ENCODE data around the gene SLC6A8. TPM values are rescaled to one million over a fixed set of nuclear protein-coding genes. Genes with fewer than 3 reads are reported as not detected.
"Not testable (repeated sequence)": the region's sequence is repeated elsewhere in the genome, so short reads cannot be mapped to it uniquely, and the experiment has no call there.

The SLC6A8 gene
- total RNA-seq, 2 experiments from 2014 or later: 0.68 to 0.70 TPM

GRCh38 chrX:153693216-153694086 lies 5.7 kb downstream of the SLC6A8 start:
- no peaks in the 10 kb centered on the region for H3K27me3 Mint-ChIP-seq
- H3K4me1 Mint-ChIP-seq: no peaks in the 10 kb centered on the region
- no peak overlapping the region for H3K4me3 Mint-ChIP-seq
- no peak overlapping the region for H3K27ac Mint-ChIP-seq
- H3K36me3 Mint-ChIP-seq: no peaks in the 10 kb centered on the region
- no peak for DNase-seq
- H3K9me3 Mint-ChIP-seq: no peaks in the 10 kb centered on the region

DNA sequence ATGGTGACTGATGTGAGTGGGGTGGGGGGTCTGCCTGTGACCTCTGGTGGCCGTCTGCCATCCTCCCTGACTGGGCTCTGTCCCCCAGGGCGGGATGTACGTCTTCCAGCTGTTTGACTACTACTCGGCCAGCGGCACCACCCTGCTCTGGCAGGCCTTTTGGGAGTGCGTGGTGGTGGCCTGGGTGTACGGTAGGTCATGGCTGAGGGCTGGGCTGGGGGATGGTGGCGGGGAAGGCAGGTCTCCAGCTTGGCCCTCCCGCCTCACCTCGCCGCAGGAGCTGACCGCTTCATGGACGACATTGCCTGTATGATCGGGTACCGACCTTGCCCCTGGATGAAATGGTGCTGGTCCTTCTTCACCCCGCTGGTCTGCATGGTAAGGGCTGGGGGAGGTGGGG lies 6.5 kb downstream of the SLC6A8 start:
- H3K4me3 Mint-ChIP-seq, H3K9me3 Mint-ChIP-seq, H3K36me3 Mint-ChIP-seq, H3K27me3 Mint-ChIP-seq, DNase-seq, H3K27ac Mint-ChIP-seq, H3K4me1 Mint-ChIP-seq: not testable (repeated sequence)

- Mint-ChIP-seq H3K36me3 (no peaks in the 10 kb centered on the region), H3K4me1 (no peaks in the 10 kb centered on the region), H3K27me3 (no peaks in the 10 kb centered on the region), H3K27ac (no peak overlapping the region), H3K4me3 (no peak overlapping the region), H3K9me3 (no peaks in the 10 kb centered on the region)
- DNase-seq: no peak
Observed at GRCh38 chrX:153694687-153695270, 7.1 kb downstream of the SLC6A8 start.

DNA sequence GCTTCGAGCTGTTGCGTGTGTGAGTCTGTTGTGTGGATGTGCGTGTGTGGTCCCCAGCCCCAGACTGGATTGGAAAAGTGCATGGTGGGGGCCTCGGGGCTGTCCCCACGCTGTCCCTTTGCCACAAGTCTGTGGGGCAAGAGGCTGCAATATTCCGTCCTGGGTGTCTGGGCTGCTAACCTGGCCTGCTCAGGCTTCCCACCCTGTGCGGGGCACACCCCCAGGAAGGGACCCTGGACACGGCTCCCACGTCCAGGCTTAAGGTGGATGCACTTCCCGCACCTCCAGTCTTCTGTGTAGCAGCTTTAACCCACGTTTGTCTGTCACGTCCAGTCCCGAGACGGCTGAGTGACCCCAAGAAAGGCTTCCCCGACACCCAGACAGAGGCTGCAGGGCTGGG lies 8.4 kb downstream of the SLC6A8 start:
- Mint-ChIP-seq H3K4me1 (no peaks in the 10 kb centered on the region), H3K9me3 (no peaks in the 10 kb centered on the region), H3K27me3 (no peaks in the 10 kb centered on the region), H3K27ac (no peak overlapping the region), H3K4me3 (no peak overlapping the region), H3K36me3 (no peaks in the 10 kb centered on the region)
- no peak for DNase-seq

DNA sequence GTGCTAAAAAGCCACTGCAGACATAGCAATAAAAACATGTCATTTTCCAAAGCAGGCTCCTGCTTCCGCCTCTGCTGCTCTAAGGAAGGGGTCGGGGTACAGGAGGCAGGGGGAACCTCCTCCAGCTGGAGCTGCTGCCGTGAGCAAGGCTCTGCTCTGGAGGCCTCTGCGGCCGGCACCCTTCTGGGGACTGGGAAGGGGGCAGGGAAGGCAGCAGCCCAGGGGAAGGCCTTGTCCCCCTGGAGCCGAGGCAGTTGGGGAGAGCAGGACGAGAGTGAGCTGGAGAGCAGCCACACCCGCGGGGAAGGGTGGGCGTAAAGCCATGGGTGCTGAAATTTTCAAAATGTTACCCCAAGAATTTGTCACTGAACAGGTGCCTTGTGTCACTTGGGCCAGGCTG lies 8.8 kb downstream of the SLC6A8 start:
- not testable (repeated sequence) for H3K27ac Mint-ChIP-seq, H3K4me3 Mint-ChIP-seq, DNase-seq, H3K36me3 Mint-ChIP-seq, H3K27me3 Mint-ChIP-seq, H3K9me3 Mint-ChIP-seq, H3K4me1 Mint-ChIP-seq

- H3K9me3 Mint-ChIP-seq, DNase-seq, H3K27ac Mint-ChIP-seq, H3K27me3 Mint-ChIP-seq, H3K4me3 Mint-ChIP-seq, H3K36me3 Mint-ChIP-seq, H3K4me1 Mint-ChIP-seq: not testable (repeated sequence)
Observed at GRCh38 chrX:153696986-153697722, 9.4 kb downstream of the SLC6A8 start.

DNA sequence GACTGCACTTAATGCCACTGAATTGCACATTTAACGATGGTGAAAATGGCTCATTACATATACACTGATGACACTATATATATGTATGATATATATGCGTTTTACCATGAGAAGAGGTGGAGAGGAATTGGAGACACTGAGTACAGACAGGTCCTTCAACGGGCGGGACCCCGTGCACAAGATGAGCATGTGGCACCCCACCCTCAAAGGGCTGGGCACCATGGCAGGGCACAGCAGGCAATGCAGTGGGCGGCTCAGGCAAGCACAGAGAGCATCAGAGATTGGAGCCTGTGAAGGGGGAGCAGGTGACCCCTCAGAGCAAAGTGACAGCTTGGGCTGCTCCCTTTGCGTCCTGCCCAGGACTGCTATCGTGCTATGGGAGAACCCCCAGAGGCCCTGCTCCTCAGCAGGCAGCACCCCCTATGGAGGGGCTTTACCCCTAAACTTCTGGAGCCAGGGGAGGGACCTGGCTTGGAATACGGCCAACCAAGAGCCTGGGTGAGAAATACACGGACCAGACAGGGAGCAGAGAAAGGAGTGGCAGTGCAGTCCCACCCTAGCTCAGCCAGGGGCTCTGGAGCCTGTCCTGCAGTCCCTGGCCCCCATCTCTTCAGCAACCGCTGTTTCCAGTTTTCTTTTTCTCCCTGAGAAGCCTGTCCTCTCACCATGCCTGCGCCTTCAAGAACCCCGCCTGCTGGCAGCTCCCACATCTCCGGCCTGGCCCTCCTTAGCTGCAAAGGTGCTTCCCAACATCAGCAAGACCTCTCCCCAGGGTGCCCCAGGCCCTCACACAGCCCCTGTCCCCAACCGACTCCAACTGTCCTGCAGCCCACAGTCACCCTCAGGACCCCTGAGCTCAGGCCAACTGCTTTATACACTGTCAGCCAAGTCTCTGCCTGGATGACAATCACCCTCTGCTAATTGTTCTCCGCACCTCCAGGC lies 10.5 kb downstream of the SLC6A8 start:
- no peaks in the 10 kb centered on the region for H3K36me3 Mint-ChIP-seq
- no peak for DNase-seq
- no peak overlapping the region for H3K27ac Mint-ChIP-seq
- no peaks in the 10 kb centered on the region for H3K27me3 Mint-ChIP-seq
- no peaks in the 10 kb centered on the region for H3K9me3 Mint-ChIP-seq
- H3K4me1 Mint-ChIP-seq: no peaks in the 10 kb centered on the region
- H3K4me3 Mint-ChIP-seq: no peak overlapping the region

DNA sequence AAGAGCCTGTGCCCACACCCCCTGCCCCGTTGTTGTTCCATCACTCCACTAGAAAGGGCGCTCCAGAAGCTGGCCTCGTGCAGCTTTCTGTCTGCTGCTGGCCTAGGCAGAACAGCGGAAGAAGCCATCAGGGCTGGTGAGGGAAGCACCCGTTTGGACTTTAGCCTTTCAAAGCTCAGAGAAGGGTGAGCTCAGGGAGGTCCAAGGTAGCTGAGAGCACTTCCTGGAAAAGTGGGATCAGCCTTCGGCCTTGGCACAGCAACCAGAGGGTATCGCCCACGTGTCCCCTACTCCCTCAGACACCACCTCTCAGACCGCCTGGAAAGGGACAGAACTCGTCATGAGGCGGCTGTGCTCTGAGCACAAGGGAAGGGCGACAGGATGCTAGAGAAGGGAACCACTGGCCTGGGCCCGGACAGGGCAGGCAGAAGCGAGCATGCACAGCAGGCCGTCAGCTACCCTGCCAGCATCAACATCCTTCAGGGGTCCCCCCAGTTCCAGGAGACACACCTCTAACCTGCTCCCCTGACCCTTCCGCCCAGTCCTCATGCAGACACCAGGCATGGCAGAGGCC lies 11.6 kb downstream of the SLC6A8 start:
- not testable (repeated sequence) for H3K36me3 Mint-ChIP-seq, H3K4me3 Mint-ChIP-seq, DNase-seq, H3K27ac Mint-ChIP-seq, H3K4me1 Mint-ChIP-seq, H3K9me3 Mint-ChIP-seq, H3K27me3 Mint-ChIP-seq

DNA sequence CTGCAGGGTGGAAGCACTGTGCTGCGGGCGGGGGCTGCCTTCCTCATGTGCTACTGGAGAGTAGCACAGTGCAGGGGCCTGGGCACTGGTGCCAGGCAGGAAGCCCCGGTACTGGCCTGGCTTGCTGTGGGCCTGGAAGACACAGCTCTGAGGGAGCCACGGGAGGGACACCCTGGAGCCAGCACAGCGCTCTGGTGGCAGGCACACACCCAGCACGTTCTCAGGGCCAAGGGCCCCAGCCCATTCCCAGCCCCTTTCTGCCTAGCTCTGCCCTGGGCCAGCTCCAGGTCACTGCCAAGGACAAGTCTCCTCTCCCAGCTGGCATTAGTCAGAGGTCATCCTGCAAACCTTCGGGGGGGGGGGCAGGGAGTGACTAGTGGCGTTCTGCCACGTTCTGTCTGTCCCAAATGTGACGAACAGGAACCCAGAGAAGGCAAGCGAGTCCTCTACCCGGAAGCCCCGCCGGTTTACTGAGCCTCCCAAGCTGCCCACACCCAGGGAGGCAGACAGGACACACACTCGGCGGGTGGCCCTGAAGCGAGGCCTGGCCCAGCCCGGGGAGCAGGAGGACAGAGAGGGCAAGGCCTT lies 12.2 kb downstream of the SLC6A8 start:
- not testable (repeated sequence) for H3K4me1 Mint-ChIP-seq

DNA sequence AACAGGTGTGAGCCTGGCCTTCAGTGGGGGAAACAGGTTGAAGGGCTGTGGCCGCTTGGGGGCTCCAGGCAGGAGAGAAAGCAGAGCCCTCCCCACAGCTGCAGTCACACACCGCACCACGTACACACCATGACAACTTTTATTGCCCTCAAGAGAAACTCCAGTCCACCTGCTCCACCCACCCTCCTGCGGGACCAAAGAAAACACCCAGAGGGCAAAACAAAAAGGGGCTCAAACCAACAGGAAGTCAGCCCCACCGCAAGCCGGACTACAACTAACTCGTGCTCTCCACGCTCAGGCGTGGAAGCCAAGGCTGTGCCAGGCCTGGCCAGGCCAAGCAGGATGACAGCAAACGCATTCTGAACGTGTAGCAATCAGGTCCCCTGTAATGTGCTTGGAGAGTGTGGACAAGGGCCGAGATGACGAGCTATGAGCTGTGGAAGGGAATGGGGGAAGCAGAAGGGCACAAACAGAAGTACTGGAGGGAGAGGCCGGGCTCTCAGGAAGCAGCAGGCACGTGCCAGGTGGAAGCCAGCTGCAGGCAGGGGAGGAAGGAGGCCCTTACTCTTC lies 12.7 kb downstream of the SLC6A8 start:
- Mint-ChIP-seq H3K27ac (no peak overlapping the region), H3K4me3 (no peak overlapping the region), H3K4me1 (no peaks in the 10 kb centered on the region), H3K36me3 (no peaks in the 10 kb centered on the region), H3K9me3 (no peaks in the 10 kb centered on the region), H3K27me3 (no peaks in the 10 kb centered on the region)
- DNase-seq: no peak

More for the DNA sequence above, 12.2 kb downstream of the SLC6A8 start:
- not testable (repeated sequence) for H3K27me3 Mint-ChIP-seq, H3K9me3 Mint-ChIP-seq, H3K36me3 Mint-ChIP-seq, DNase-seq, H3K4me3 Mint-ChIP-seq, H3K27ac Mint-ChIP-seq

DNA sequence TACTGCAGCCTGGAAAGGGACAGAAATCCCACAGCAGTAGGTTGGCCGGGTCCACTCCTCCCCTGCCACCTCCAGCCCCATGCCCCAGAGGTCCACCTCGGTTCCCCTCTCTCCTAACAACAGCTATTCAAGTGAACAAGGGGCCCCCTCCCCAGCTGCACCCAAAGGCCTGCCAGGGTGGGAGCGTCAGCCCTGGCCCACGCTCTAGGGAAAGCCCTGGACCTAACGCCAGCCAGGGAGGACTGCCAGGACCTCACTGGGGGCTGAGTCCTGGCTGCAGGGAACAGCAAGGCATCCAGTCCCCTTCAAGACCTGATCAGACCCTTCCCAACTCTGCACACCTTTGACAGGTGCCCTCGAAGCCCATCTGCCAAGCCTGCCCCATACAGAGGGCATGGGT lies 13.2 kb downstream of the SLC6A8 start:
- Mint-ChIP-seq H3K27me3 (no peaks in the 10 kb centered on the region), H3K4me1 (no peaks in the 10 kb centered on the region), H3K9me3 (no peaks in the 10 kb centered on the region), H3K4me3 (no peak overlapping the region), H3K36me3 (no peaks in the 10 kb centered on the region), H3K27ac (no peak overlapping the region)
- no peak for DNase-seq

DNA sequence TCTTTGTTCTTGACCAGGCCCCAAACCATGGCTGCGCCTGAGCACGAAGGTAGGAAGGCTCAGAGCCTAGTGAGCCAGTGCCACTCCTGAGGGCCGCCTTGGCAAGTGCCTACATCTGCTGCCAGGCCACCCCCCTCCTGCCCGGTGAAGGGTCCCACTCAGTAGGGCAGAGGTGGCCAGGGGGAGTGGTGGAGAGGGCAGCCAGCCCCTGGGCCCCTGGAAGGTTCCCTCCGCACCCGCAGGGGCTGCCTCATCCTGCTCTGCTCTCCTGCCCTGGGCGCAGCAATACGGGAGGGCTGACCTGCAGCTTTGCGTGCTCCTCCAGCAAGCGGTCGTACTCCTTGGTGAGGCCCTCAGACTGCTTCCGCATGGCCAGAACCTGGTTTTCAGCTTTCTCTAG lies 14.0 kb downstream of the SLC6A8 start:
- no peak for DNase-seq
- Mint-ChIP-seq H3K9me3 (no peaks in the 10 kb centered on the region), H3K27me3 (no peaks in the 10 kb centered on the region), H3K4me3 (no peak overlapping the region), H3K27ac (no peak overlapping the region), H3K36me3 (no peaks in the 10 kb centered on the region), H3K4me1 (no peaks in the 10 kb centered on the region)

DNA sequence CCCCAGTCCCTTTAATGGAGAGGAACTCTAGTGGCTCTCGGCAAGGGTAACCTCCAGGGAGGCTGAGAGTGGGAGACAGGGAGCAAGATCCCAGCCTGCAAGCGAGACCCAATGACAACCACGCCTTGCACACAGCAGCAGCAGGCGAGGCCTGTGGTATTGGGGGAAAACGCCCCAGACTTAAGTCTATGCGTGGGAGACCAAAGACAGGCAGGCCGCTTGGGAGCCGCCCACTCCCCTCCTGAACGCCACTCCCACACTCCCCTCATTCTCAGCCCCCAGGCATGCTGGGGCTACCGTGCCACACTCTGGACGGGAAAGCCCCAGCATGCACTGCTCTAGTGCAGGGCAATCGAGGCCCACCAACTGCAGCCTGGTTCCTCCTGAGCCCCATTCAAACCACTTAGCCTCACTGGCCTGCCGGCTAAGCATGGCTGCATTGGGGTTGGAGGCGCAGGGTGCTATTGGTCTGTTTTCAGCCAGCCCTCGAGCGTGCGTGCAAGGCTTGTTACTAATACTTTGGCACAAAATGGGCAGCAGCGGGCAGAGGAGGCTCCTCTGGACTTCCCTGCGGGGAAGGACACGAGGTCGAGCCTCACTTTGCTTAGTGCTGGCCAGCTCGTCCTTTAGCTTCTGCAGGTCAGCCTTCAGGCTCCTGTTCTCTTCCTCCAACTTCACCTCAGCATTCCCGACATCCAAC lies 14.8 kb downstream of the SLC6A8 start:
- Mint-ChIP-seq H3K36me3 (no peaks in the 10 kb centered on the region), H3K27ac (no peak overlapping the region)

More for the DNA sequence above, 14.8 kb downstream of the SLC6A8 start:
- Mint-ChIP-seq H3K9me3 (no peaks in the 10 kb centered on the region), H3K27me3 (no peaks in the 10 kb centered on the region), H3K4me3 (no peak overlapping the region), H3K4me1 (no peaks in the 10 kb centered on the region)
- DNase-seq: no peak
